SK-N-SH treated with all-trans-retinoic acid at 6 μM for 48 hours (cell line): ENCODE measurements around the gene TMEFF2.

ENCODE experiments used
- ATAC-seq: fragments of 200-7000 bp; cut with Tn5 transposase; 3 replicates; pipeline ENCODE4 v1.9.1; 2020; ENCODE audit warnings: mild to moderate bottlenecking, moderate library complexity
- ARNTL ChIP-seq: fragments of 450-650 bp; formaldehyde crosslinking; IDR thresholded peaks from 2 replicates; pipeline ENCODE4 v1.5.0; 2020; ENCODE audit warnings: low read depth, mild to moderate bottlenecking, moderate library complexity, borderline replicate concordance
- BACH2 ChIP-seq: fragments of 250-450 bp; sonication (Bioruptor Pico); IDR thresholded peaks from 2 replicates; pipeline ENCODE4 v1.9.0; 2021; ENCODE audit warnings: mild to moderate bottlenecking, borderline replicate concordance
- CREB5 ChIP-seq: fragments of 250-450 bp; sonication (Bioruptor Pico); IDR thresholded peaks from 2 replicates; pipeline ENCODE4 v1.5.1; 2020; ENCODE audit warnings: low read depth, mild to moderate bottlenecking, moderate library complexity
- CSDC2 ChIP-seq: fragments of 250-450 bp; sonication (Bioruptor Pico); IDR thresholded peaks from 2 replicates; pipeline ENCODE4 v1.5.0; 2020; ENCODE audit warnings: mild to moderate bottlenecking, moderate library complexity
- GLIS3 ChIP-seq: fragments of 250-450 bp; sonication (Bioruptor Pico); IDR thresholded peaks from 2 replicates; pipeline ENCODE4 v1.5.0; 2020; ENCODE audit warnings: mild to moderate bottlenecking, moderate library complexity
- ISL1 ChIP-seq: fragments of 250-450 bp; sonication (Bioruptor Pico); IDR thresholded peaks from 2 replicates; pipeline ENCODE4 v2.1.2; 2022; ENCODE audit warnings: mild to moderate bottlenecking, moderate library complexity
- OSR1 ChIP-seq: fragments of 250-450 bp; sonication (Bioruptor Pico); IDR thresholded peaks from 2 replicates; pipeline ENCODE4 v1.8.0; 2022; ENCODE audit warnings: moderate library complexity, mild to moderate bottlenecking, inconsistent platforms
- POU6F1 ChIP-seq: fragments of 250-450 bp; sonication (Bioruptor Pico); IDR thresholded peaks from 2 replicates; pipeline ENCODE4 v1.8.0; 2021; ENCODE audit warnings: low read depth, mild to moderate bottlenecking, moderate library complexity, borderline replicate concordance
- PPARA ChIP-seq: fragments of 250-450 bp; sonication (Bioruptor Pico); IDR thresholded peaks from 2 replicates; pipeline ENCODE4 v1.5.0; 2020; ENCODE audit warnings: mild to moderate bottlenecking, borderline replicate concordance
- RARB ChIP-seq: fragments of 250-450 bp; sonication (Bioruptor Pico); IDR thresholded peaks from 2 replicates; pipeline ENCODE4 v1.8.0; 2021; ENCODE audit warnings: mild to moderate bottlenecking, moderate library complexity
- TCF4 ChIP-seq: fragments of 250-450 bp; sonication (Bioruptor Pico); IDR thresholded peaks from 2 replicates; pipeline ENCODE4 v1.8.0; 2021; ENCODE audit warnings: mild to moderate bottlenecking, moderate library complexity, borderline replicate concordance
- TOX ChIP-seq: fragments of 250-450 bp; sonication (Bioruptor Pico); IDR thresholded peaks from 2 replicates; pipeline ENCODE4 v1.8.0; 2021; ENCODE audit warnings: mild to moderate bottlenecking, moderate library complexity, borderline replicate concordance
- ZFP30 ChIP-seq: fragments of 450-650 bp; formaldehyde crosslinking; IDR thresholded peaks from 2 replicates; pipeline ENCODE4 v1.5.0; 2022; ENCODE audit warnings: mild to moderate bottlenecking, moderate library complexity
- ZNF565 ChIP-seq: fragments of 450-650 bp; formaldehyde crosslinking; conservative IDR thresholded peaks from 2 replicates; pipeline ENCODE4 v1.5.0; 2020; ENCODE audit warnings: low read depth, mild to moderate bottlenecking, moderate library complexity
- ZNF70 ChIP-seq: fragments of 450-650 bp; formaldehyde crosslinking; IDR thresholded peaks from 2 replicates; pipeline ENCODE4 v1.5.0; 2020; ENCODE audit warnings: mild to moderate bottlenecking, moderate library complexity
- ZNF8 ChIP-seq: fragments of 450-650 bp; formaldehyde crosslinking; IDR thresholded peaks from 2 replicates; pipeline ENCODE4 v1.5.0; 2020; ENCODE audit warnings: mild to moderate bottlenecking, moderate library complexity
- TF ChIP-seq, protein P1 (sequence below): fragments of 250-450 bp; sonication (Bioruptor Pico); IDR thresholded peaks from 2 replicates; pipeline ENCODE4 v1.5.0; 2020; ENCODE audit warnings: mild to moderate bottlenecking, moderate library complexity
- TF ChIP-seq, protein P2 (sequence below): fragments of 250-450 bp; sonication (Bioruptor Pico); IDR thresholded peaks from 2 replicates; pipeline ENCODE4 v1.5.1; 2021; ENCODE audit warnings: mild to moderate bottlenecking, moderate library complexity

TMEFF2 gene

GRCh38 chr2:192202373-192202772, 7.6 kb upstream of the TMEFF2 start:
- ATAC-seq, result no peak
- TF ChIP-seq CREB5 (CRISPR knock-in tag) (no peak), ZFP30 (CRISPR knock-in tag) (no peak), TCF4 (no peak), CSDC2 (CRISPR knock-in tag) (no peak), RARB (CRISPR knock-in tag) (no peak), POU6F1 (CRISPR knock-in tag) (no peak), GLIS3 (CRISPR knock-in tag) (no peak), BACH2 (CRISPR knock-in tag) (no peak), ZNF70 (CRISPR knock-in tag) (no peak), OSR1 (no peak)
- TF ChIP-seq, protein P1, sequence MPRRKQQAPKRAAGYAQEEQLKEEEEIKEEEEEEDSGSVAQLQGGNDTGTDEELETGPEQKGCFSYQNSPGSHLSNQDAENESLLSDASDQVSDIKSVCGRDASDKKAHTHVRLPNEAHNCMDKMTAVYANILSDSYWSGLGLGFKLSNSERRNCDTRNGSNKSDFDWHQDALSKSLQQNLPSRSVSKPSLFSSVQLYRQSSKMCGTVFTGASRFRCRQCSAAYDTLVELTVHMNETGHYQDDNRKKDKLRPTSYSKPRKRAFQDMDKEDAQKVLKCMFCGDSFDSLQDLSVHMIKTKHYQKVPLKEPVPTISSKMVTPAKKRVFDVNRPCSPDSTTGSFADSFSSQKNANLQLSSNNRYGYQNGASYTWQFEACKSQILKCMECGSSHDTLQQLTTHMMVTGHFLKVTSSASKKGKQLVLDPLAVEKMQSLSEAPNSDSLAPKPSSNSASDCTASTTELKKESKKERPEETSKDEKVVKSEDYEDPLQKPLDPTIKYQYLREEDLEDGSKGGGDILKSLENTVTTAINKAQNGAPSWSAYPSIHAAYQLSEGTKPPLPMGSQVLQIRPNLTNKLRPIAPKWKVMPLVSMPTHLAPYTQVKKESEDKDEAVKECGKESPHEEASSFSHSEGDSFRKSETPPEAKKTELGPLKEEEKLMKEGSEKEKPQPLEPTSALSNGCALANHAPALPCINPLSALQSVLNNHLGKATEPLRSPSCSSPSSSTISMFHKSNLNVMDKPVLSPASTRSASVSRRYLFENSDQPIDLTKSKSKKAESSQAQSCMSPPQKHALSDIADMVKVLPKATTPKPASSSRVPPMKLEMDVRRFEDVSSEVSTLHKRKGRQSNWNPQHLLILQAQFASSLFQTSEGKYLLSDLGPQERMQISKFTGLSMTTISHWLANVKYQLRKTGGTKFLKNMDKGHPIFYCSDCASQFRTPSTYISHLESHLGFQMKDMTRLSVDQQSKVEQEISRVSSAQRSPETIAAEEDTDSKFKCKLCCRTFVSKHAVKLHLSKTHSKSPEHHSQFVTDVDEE (CRISPR knock-in tag), result no peak
- TF ChIP-seq, protein P2, sequence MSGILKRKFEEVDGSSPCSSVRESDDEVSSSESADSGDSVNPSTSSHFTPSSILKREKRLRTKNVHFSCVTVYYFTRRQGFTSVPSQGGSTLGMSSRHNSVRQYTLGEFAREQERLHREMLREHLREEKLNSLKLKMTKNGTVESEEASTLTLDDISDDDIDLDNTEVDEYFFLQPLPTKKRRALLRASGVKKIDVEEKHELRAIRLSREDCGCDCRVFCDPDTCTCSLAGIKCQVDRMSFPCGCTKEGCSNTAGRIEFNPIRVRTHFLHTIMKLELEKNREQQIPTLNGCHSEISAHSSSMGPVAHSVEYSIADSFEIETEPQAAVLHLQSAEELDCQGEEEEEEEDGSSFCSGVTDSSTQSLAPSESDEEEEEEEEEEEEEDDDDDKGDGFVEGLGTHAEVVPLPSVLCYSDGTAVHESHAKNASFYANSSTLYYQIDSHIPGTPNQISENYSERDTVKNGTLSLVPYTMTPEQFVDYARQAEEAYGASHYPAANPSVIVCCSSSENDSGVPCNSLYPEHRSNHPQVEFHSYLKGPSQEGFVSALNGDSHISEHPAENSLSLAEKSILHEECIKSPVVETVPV (CRISPR knock-in tag), result no peak

- no peak for ATAC-seq
- TF ChIP-seq ARNTL (CRISPR knock-in tag) (no peak), BACH2 (CRISPR knock-in tag) (no peak), TCF4 (no peak)
- TF ChIP-seq, all 23 proteins: peak for 0
These were observed 6.4 kb upstream of the TMEFF2 start for GRCh38 chr2:192201116-192201515.

- no peak for ATAC-seq
- TF ChIP-seq PPARA (CRISPR knock-in tag) (no peak), ZFP30 (CRISPR knock-in tag) (no peak), TOX (no peak), ZNF8 (CRISPR knock-in tag) (no peak), POU6F1 (CRISPR knock-in tag) (no peak), ZNF70 (CRISPR knock-in tag) (no peak), ISL1 (CRISPR knock-in tag) (no peak), GLIS3 (CRISPR knock-in tag) (no peak), TCF4 (no peak), ARNTL (CRISPR knock-in tag) (no peak), ZNF565 (no peak)
- TF ChIP-seq, protein P2 (CRISPR knock-in tag), result no peak
- TF ChIP-seq, protein P1 (CRISPR knock-in tag), result no peak
These were observed 2.6 kb upstream of the TMEFF2 start for GRCh38 chr2:192197357-192197756.
